HL-60 (cell line): ENCODE results near the gene SHC3.

Experiments used
- CTCF ChIP-seq: IDR thresholded peaks from one replicate; pipeline ENCODE4 v1.5.1; 2011; ENCODE audit warnings: low read length, control low read depth, inconsistent platforms; ENCODE audit not compliant: insufficient read depth
- GABPA ChIP-seq: IDR thresholded peaks from 2 replicates; pipeline ENCODE4 v1.6.1; 2012; ENCODE audit warnings: low read depth
- POLR2AphosphoS5 ChIP-seq: IDR thresholded peaks from 2 replicates; pipeline ENCODE4 v1.6.1; 2012; ENCODE audit warnings: low read depth
- REST ChIP-seq: IDR thresholded peaks from 2 replicates; pipeline ENCODE4 v1.6.1; 2012; ENCODE audit warnings: low read depth; ENCODE audit not compliant: insufficient replicate concordance
- SPI1 ChIP-seq: IDR thresholded peaks from 2 replicates; pipeline ENCODE4 v1.6.1; 2012; ENCODE audit warnings: low read depth, mild to moderate bottlenecking, borderline replicate concordance

GRCh38 chr9:89120704-89121103, 57.9 kb downstream of the SHC3 start:
- TF ChIP-seq CTCF: no peak
- TF ChIP-seq POLR2AphosphoS5: no peak
- TF ChIP-seq REST: no peak
- TF ChIP-seq SPI1: no peak
- no peak for TF ChIP-seq GABPA
